ENCODE measurements around the gene ACLY.

The ACLY gene

GRCh38 chr17:41956522-41956921 is 37.8 kb upstream of the ACLY start:
- TF ChIP-seq, protein P1, sequence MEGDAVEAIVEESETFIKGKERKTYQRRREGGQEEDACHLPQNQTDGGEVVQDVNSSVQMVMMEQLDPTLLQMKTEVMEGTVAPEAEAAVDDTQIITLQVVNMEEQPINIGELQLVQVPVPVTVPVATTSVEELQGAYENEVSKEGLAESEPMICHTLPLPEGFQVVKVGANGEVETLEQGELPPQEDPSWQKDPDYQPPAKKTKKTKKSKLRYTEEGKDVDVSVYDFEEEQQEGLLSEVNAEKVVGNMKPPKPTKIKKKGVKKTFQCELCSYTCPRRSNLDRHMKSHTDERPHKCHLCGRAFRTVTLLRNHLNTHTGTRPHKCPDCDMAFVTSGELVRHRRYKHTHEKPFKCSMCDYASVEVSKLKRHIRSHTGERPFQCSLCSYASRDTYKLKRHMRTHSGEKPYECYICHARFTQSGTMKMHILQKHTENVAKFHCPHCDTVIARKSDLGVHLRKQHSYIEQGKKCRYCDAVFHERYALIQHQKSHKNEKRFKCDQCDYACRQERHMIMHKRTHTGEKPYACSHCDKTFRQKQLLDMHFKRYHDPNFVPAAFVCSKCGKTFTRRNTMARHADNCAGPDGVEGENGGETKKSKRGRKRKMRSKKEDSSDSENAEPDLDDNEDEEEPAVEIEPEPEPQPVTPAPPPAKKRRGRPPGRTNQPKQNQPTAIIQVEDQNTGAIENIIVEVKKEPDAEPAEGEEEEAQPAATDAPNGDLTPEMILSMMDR (IDR thresholded peaks at IDR 0.05; ENCODE audit: low read depth, low read length), result no peak
- DNase-seq (ENCODE audit: low read depth, low spot score), result no peak
- no peak overlapping the region for H3K4me3 ChIP-seq (ENCODE audit: low read depth, low read length)
- in situ Hi-C loops (cut with HindIII; ENCODE audit: low sequenced_read_pairs), result no loop called here

DNA sequence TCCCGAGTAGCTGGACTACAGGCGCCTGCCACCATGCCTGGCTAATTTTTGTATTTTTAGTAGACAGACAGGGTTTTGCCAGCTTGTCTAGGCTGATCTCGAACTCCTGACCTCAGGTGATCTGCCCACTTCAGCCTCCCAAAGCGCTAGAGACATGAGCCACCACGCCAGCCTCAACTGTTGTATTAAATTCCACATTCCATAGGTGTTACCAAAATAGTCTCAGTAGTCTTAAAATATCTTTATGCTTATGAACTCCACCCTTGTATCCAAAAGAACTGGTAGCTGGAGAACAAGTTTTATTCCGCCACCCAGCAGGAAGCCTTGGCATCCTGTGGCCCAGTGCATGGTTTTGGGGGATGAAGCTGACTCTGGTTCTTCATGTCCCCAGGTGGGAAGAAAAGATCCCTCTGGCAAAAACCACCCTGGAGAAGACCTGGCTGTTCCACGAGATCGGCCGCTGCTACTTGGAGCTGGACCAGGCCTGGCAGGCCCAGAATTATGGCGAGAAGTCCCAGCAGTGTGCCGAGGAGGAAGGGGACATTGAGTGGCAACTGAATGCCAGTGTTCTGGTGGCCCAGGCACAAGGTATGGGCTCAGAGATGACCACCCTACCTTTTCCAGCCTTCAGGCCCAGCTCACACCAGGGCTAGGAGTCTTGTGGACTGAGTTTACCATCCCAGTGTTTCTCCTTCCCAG is 30.2 kb upstream of the ACLY start:
- TF ChIP-seq, protein P1 (IDR thresholded peaks at IDR 0.05; ENCODE audit: low read depth, low read length), result no peak
- no peak overlapping the region for H3K4me3 ChIP-seq (ENCODE audit: low read depth, low read length)
- in situ Hi-C loops (cut with HindIII; ENCODE audit: low sequenced_read_pairs), result no loop called here
- no peak for DNase-seq (ENCODE audit: low read depth, low spot score)

- in situ Hi-C loops (cut with HindIII; ENCODE audit: low sequenced_read_pairs), result no loop called here
These were observed 26.2 kb upstream of the ACLY start for GRCh38 chr17:41944943-41945342.

DNA sequence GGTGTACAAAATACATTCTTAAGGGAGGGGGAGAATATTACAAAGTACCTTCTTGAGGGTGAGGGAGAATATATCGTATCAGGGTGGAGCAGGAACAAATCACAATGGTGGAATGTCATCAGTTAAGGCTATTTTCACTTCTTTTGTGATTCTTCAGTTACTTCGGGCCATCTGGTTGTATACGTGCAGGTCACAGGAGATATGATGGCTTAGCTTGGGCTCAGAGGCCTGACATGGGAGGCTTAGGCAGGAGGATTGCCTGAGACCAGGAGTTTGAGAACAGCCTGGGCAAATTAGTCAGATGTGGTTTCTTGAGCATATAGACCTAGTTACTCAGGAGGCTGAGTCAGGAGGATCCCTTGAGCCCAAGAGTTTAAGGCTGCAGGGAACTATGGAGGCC is 24.7 kb upstream of the ACLY start:
- DNase-seq (ENCODE audit: low read depth, low spot score), result no peak

More at GRCh38 chr17:41944943-41945342, 26.2 kb upstream of the ACLY start:
- H3K4me3 ChIP-seq (ENCODE audit: low read depth, low read length), result no peak overlapping the region
- no peak for DNase-seq (ENCODE audit: low read depth, low spot score)
- TF ChIP-seq, protein P1 (IDR thresholded peaks at IDR 0.05; ENCODE audit: low read depth, low read length), result no peak

GRCh38 chr17:41942626-41943373 is 24.0 kb upstream of the ACLY start:
- no peak for DNase-seq (ENCODE audit: low read depth, low spot score)
- no peak overlapping the region for H3K4me3 ChIP-seq (ENCODE audit: low read depth, low read length)
- in situ Hi-C loops (cut with HindIII; ENCODE audit: low sequenced_read_pairs), result no loop called here
- TF ChIP-seq, protein P1 (IDR thresholded peaks at IDR 0.05; ENCODE audit: low read depth, low read length), result no peak

More for the DNA sequence above, 24.7 kb upstream of the ACLY start:
- H3K4me3 ChIP-seq (ENCODE audit: low read depth, low read length), result no peak overlapping the region
- in situ Hi-C loops (cut with HindIII; ENCODE audit: low sequenced_read_pairs), result no loop called here
- TF ChIP-seq, protein P1 (IDR thresholded peaks at IDR 0.05; ENCODE audit: low read depth, low read length), result no peak

DNA sequence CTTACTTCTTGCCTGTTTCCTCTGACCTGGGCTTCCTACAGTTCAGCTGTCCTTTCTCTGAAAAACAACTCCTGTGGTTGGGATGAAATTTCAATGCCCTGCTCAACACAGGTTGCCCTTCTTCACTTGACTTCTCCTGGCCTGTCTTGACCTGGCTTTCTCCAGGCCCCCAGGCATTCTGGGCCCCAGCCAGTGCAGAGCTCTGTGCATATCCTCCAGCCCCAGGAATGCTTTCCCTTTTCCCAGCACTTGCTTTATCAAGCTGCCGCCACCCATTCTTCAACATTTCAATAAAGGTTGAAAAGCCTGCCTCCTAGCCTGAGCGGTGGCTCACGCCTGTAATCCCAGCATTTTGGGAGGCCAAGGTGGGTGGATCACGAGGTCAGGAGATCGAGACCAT is 22.4 kb upstream of the ACLY start:
- no peak for DNase-seq (ENCODE audit: low read depth, low spot score)
- TF ChIP-seq, protein P1 (IDR thresholded peaks at IDR 0.05; ENCODE audit: low read depth, low read length), result no peak
- in situ Hi-C loops (cut with HindIII; ENCODE audit: low sequenced_read_pairs), result no loop called here
- H3K4me3 ChIP-seq (ENCODE audit: low read depth, low read length), result no peak overlapping the region

Measured in astrocyte of the spinal cord (primary cell).